Esophagus squamous epithelium (tissue), 4 donors: ENCODE data around the gene PEX1.

ENCODE experiments used
- CTCF ChIP-seq, 6 experiments: fragments of 450-650 bp in 4 of 6; fragments of 200-600 bp in 2 of 6; sonication (generic) in 2 of 6; IDR thresholded peaks; one replicate each; pipeline ENCODE4 v1.5.1; 2016 to 2019; ENCODE audit warnings: antibody characterized with exemption in 6 of 6, mild to moderate bottlenecking in 4 of 6, moderate library complexity in 4 of 6
- POLR2A ChIP-seq, 4 donors: fragments of 450-650 bp; IDR thresholded peaks; one replicate each; pipeline ENCODE4 v1.6.1; 2017; ENCODE audit warnings: antibody characterized with exemption in 4 of 4, mild to moderate bottlenecking in 4 of 4, moderate library complexity in 3 of 4

- no peak for TF ChIP-seq CTCF (IDR thresholded peaks at IDR 0.05)
- TF ChIP-seq POLR2A (IDR thresholded peaks at IDR 0.05): no peak
Measured at GRCh38 chr7:92456236-92456635, 72.1 kb downstream of the PEX1 start.
